ENCODE results near the gene ELMO1. TPM values are rescaled to one million over a fixed set of nuclear protein-coding genes. Genes with fewer than 3 reads are reported as not detected.

Gene ELMO1
- polyA plus RNA-seq, 1 experiment = not detected

DNA sequence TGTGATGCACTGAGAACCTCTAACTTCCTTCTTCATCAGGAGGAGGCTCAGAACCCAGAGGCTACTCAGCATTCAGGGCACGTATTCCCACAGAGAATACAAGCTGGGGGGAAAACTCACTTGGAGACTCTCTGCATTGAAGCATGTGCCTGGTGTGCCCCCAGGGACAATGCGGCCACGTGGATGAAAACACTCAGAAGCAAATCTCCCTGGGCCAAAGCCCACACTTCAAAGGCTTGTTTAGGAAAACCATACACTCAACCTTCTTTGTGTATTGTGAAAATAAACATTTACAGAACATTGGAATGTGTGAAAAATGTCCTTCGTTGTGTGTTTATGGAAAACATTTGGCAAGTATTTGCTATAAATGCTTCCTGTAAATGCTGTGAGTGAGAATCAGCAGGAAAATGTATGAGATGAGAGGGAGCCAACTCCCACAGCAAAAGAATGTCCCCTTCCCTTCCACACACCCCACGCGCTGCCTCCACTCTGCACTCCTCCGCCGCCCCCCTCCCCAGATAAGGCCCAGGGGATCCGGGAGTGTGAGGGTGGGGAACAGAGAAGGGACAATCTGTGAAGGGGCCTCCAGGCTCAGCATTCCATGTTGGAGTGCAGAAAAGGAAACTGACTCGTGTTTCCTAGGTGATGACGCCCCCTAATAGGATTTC lies 339.5 kb downstream of the ELMO1 start:
- ChIA-PET POLR2A (no interaction called here), CTCF (no interaction called here)
- no peak overlapping the region for H3K27ac ChIP-seq (ENCODE audit: low read depth, low read length)
- H3K4me3 ChIP-seq (ENCODE audit: low read depth, low read length) = no peak overlapping the region
- H3K9me3 ChIP-seq (ENCODE audit: control insufficient read depth, insufficient read depth, low read length) = no peaks in the 10 kb centered on the region
- TF ChIP-seq, protein P1, sequence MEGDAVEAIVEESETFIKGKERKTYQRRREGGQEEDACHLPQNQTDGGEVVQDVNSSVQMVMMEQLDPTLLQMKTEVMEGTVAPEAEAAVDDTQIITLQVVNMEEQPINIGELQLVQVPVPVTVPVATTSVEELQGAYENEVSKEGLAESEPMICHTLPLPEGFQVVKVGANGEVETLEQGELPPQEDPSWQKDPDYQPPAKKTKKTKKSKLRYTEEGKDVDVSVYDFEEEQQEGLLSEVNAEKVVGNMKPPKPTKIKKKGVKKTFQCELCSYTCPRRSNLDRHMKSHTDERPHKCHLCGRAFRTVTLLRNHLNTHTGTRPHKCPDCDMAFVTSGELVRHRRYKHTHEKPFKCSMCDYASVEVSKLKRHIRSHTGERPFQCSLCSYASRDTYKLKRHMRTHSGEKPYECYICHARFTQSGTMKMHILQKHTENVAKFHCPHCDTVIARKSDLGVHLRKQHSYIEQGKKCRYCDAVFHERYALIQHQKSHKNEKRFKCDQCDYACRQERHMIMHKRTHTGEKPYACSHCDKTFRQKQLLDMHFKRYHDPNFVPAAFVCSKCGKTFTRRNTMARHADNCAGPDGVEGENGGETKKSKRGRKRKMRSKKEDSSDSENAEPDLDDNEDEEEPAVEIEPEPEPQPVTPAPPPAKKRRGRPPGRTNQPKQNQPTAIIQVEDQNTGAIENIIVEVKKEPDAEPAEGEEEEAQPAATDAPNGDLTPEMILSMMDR (IDR thresholded peaks at IDR 0.05; ENCODE audit: low read depth, low read length) = no peak
- no peak for DNase-seq (ENCODE audit: low read depth, low spot score)
- H3K27me3 ChIP-seq (ENCODE audit: control insufficient read depth, insufficient read depth, low read length) = no peaks in the 10 kb centered on the region

DNA sequence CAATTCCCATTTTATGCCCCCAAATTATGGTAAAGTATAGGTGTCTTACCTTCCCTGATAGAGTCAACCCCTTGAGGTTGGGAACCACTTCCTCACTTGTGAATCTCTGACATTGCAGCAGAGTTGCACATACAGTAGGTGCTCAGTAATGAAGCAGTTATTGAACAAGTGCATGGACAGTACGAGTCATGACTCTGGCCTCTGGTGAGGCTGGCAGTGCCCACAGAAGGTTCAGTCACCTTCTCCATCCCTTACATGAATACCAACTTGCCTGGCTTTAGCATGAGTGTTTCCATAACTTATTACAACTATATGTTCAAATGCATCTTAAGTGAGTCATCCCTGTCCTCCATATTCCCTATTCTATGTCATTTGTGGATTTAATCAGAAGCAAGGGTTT lies 340.0 kb downstream of the ELMO1 start:
- POLR2A ChIA-PET = no interaction called here
- H3K9me3 ChIP-seq (ENCODE audit: control insufficient read depth, insufficient read depth, low read length) = no peaks in the 10 kb centered on the region
- no peak overlapping the region for H3K27ac ChIP-seq (ENCODE audit: low read depth, low read length)
- H3K27me3 ChIP-seq (ENCODE audit: control insufficient read depth, insufficient read depth, low read length) = no peaks in the 10 kb centered on the region
- DNase-seq (ENCODE audit: low read depth, low spot score) = no peak
- TF ChIP-seq, protein P1 (IDR thresholded peaks at IDR 0.05; ENCODE audit: low read depth, low read length) = no peak
- CTCF ChIA-PET = no interaction called here
- H3K4me3 ChIP-seq (ENCODE audit: low read depth, low read length) = no peak overlapping the region

DNA sequence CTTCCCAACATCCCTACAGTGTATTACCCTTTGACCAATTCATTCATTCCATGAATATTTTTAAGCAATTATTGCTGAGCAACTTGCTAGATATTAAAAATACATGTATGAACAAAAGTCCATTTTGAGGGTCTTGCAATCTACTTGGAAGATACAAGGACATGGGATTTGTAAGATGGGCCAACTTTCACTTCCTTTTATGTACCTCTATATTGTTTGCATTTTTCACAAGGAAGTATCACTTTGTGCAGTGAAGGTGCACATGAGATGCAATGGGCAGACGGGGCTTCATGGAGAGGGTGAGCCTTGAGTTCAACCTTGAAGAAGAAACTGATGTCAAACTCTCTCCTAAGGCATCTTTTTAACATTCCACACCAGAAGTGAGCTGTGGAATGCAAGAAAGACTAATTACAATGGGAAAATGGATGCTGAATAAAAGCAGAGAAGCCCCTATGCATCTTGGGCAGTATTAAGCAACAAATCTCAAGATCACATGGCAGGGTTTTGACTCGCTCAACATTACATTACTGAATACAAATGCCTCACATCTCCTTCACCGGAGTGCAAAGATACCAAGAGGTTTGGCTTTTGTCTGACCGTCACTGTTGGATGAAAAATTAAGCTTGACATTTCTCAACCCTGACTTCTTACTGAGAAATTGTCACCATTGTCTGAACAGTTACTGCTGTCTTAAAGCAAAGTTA lies 341.5 kb downstream of the ELMO1 start:
- TF ChIP-seq, protein P1 (IDR thresholded peaks at IDR 0.05; ENCODE audit: low read depth, low read length) = no peak
- Histone ChIP-seq H3K27me3 (ENCODE audit: control insufficient read depth, insufficient read depth, low read length) (no peaks in the 10 kb centered on the region), H3K9me3 (ENCODE audit: control insufficient read depth, insufficient read depth, low read length) (no peaks in the 10 kb centered on the region), H3K4me3 (ENCODE audit: low read depth, low read length) (no peak overlapping the region), H3K27ac (ENCODE audit: low read depth, low read length) (no peak overlapping the region)
- ChIA-PET POLR2A (no interaction called here), CTCF (interaction anchor here (0.9 kb wide), 1 partner anchor 91 kb away, joined by 3 read pairs; no protein-coding TSS in a partner anchor)
- no peak for DNase-seq (ENCODE audit: low read depth, low spot score)

DNA sequence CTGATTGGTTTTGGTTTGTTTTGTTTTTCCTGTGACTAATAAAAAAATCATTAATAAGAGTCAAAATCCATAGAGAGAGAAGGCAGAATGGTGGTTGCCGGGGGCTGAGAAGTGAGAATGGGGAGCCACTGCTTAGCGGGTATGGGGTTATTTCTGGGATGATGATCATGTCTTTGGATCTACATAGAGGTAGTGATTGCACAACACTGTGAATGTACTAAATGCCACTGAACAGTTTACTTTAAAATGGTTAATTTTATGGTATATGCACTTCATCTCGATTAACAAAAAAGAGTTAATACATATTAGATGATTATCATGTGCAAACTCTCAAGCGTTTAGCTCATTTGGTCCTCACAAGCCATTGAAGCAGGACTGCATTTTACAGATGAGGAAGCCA lies 342.9 kb downstream of the ELMO1 start:
- H3K27ac ChIP-seq (ENCODE audit: low read depth, low read length) = no peak overlapping the region
- no peaks in the 10 kb centered on the region for H3K27me3 ChIP-seq (ENCODE audit: control insufficient read depth, insufficient read depth, low read length)
- no peak for DNase-seq (ENCODE audit: low read depth, low spot score)
- H3K9me3 ChIP-seq (ENCODE audit: control insufficient read depth, insufficient read depth, low read length) = no peaks in the 10 kb centered on the region
- POLR2A ChIA-PET = no interaction called here
- H3K4me3 ChIP-seq (ENCODE audit: low read depth, low read length) = no peak overlapping the region
- TF ChIP-seq, protein P1 (IDR thresholded peaks at IDR 0.05; ENCODE audit: low read depth, low read length) = no peak
- CTCF ChIA-PET = no interaction called here

DNA sequence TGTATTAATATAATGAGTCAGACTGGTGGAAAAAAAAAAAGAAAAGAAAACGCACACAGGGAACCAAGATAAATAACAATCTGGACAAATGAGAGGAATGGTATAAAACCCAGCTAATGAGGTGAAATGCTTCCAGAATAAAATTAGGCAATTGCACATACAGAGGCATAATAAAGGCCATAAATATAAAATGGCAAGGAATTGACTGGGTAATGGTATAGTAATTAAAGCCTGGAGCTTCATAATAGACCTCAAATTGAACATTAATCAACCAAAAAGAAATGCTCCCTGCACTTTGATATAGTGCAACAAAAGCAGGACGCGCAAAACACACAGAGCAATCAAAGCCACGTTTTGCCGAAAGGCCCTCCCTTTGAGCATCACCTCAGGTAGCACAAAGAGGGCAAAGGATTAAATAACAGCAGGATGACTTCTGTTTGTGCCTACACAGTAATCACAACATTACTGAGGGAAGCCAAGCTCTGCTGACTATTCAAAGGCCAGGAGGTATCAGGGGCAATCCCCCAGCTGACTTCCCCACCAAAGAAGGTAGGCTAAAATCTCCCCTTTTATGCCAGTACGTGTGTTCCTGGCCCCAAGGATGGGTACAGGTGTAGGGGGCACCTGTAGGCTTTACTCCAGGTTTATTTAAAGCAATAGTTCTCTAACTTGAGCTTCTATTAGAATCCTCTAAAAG lies 343.7 kb downstream of the ELMO1 start:
- TF ChIP-seq, protein P1 (IDR thresholded peaks at IDR 0.05; ENCODE audit: low read depth, low read length) = no peak
- POLR2A ChIA-PET = no interaction called here
- H3K27me3 ChIP-seq (ENCODE audit: control insufficient read depth, insufficient read depth, low read length) = no peaks in the 10 kb centered on the region
- H3K9me3 ChIP-seq (ENCODE audit: control insufficient read depth, insufficient read depth, low read length) = no peaks in the 10 kb centered on the region
- no peak overlapping the region for H3K27ac ChIP-seq (ENCODE audit: low read depth, low read length)
- no peak for DNase-seq (ENCODE audit: low read depth, low spot score)
- H3K4me3 ChIP-seq (ENCODE audit: low read depth, low read length) = no peak overlapping the region
- CTCF ChIA-PET = no interaction called here
